Glomerular visceral epithelial cell (primary cell): Measurements from ENCODE around the gene PRSS56.
"Not testable (repeated sequence)": the region's sequence is repeated elsewhere in the genome, so short reads cannot be mapped to it uniquely, and the experiment has no call there.

ENCODE experiments used
- DNase-seq: peaks from one replicate; pipeline ENCODE4 v3.0.0-alpha.2; 2016; ENCODE audit errors: extremely low spot score

PRSS56 gene

GRCh38 chr2:232541961-232542714 lies 21.9 kb downstream of the PRSS56 start:
- no peak for DNase-seq

GRCh38 chr2:232542715-232543467 lies 22.7 kb downstream of the PRSS56 start:
- no peak for DNase-seq

GRCh38 chr2:232543491-232543890 lies 23.3 kb downstream of the PRSS56 start:
- no peak for DNase-seq

DNA sequence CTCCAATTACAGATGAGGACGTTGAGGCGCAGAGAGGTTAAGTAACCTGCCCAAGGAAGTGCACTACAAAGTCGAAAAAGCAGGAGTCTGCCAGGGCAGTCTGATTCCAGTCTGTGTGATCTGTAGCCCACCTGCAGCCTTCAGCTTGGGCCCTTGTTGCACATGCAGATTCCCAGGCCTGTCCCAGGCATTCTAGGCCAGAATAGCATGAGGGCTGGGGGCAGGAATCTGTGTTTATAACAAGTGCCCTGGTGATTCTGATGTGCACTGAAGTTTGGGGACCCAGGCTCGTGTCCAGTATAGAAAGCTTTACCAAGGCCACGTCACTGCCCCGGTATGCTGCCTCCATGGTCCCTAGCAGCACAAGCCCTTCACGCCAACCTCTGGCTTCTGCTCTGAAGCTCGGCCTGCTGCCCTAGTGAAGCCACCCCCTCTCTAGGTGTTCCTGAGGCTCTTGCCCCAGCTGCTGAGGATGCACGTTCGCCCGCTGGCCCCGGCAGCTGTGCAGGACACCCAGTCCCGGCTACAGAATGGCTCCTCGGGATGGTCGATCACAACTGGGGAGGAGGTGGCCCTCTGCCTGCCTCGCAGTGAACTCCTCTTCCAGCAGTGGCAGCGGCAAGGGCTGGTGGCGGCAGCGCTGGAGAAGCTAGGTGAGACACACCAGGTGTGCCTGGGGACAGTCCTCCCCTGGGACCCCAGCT lies 23.9 kb downstream of the PRSS56 start:
- DNase-seq = no peak

GRCh38 chr2:232544674-232545073 lies 24.5 kb downstream of the PRSS56 start:
- DNase-seq = no peak

GRCh38 chr2:232545511-232546375 lies 25.6 kb downstream of the PRSS56 start:
- DNase-seq = no peak

GRCh38 chr2:232547991-232548390 lies 27.8 kb downstream of the PRSS56 start:
- DNase-seq = no peak

DNA sequence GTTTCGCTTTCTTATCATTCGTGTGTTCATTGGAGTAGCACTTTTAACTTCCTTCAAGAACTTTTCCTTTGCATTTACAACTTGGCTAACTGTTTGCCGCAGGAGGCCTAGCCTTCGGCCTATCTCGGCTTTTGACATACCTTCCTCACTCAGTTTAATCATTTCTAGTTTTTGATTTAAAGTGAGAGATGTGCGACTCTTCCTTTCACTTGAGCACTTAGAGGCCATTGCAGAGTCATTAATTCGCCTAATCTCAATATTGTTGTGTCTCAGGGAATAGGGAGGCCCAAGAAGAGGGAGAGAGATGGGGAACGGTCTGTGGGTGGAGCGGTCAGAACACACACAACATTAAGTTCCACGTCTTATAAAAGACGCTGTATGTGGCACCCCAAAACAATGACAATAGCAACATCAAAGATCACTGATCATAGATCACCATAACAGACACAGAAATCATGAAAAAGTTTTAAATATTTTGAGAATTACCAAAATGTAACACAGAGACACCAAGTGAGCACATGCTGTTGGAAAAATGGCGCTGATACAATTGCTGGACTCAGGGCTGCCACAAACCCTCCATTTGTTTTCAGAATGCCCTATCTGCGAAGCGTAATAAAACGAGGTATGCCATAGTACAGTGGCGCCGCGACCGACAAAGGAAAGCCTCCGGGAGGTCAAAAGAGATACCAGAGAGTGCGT lies 29.6 kb downstream of the PRSS56 start:
- no peak for DNase-seq

GRCh38 chr2:232550354-232551249 lies 30.4 kb downstream of the PRSS56 start, which contains the start of the genes EIF4E2 and TIGD1:
Gene EIF4E2 (plus strand): TSS chr2:232550689. CDS start chr2:232550725, 36 bp downstream.
Gene TIGD1 (minus strand): TSS chr2:232550557. CDS start chr2:232549882, 675 bp downstream.
- peak; percentile 95 for DNase-seq

- no peak for DNase-seq
Measured at GRCh38 chr2:232551250-232551638, 31.1 kb downstream of the PRSS56 start.

DNA sequence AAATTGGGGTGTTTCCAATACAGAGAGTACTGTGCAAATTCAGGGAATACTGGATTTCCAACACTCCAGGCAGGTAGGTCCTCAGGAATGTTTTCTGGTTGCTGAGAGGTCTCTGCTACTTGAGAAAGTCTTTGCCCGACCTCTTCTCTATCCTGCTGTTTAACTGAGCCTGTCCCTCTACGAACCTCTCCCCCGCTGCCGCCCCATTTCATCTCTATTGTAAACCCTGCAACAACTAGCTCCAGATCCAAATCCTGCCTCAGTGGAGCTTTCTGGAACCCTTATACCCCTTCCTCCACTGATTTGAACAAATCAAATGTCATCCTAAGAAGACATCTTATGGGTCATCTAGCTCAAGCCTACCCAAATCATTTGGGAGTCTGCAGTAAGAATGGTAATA lies 31.6 kb downstream of the PRSS56 start:
- DNase-seq = no peak

DNA sequence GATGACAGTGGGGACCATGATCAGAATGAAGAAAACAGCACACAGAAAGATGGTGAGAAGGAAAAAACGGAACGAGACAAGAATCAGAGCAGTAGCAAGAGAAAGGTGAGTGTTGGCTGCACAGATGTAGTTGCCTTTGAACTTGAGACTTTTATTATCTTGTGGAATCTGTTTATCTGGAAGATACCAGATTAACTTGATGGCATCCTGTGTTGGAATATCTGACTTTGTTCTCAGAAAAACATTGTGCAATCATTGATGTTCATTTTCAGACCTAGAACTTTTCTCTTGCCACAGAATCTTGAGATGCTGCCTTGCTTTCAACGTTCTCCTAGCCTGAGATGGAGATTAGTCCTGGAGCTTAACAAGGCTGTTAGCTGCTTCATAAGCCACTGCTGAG lies 36.2 kb downstream of the PRSS56 start:
- no peak for DNase-seq

DNA sequence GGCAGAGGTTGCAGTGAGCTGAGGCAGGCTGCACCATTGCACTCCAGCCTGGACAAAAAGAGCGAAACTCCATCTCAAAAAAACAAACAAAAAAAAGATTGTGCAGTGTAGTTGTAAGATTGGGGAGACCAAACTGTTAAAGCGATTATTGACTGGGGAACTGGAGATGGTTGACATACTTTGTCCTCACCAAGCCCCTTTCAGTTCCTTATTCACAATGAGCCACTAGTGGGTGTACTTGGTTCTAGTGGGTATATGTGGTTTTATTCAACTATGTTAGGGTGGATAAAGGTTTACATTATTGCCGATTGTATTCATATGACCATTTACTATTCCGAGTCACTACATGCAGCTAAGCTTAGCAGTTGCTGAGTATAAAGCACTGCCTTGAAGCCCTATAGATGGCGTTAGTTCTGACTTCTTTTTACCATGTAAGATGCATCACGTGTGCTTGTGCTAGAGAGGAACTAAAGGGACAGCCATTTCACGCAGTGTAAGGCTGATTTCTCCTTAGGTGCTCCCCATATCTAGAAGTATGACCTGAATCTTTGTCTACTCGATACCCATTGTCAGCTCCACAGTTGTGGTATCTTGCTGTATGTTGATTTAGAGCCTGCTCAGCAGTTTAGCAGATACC lies 42.4 kb downstream of the PRSS56 start:
- no peak for DNase-seq

DNA sequence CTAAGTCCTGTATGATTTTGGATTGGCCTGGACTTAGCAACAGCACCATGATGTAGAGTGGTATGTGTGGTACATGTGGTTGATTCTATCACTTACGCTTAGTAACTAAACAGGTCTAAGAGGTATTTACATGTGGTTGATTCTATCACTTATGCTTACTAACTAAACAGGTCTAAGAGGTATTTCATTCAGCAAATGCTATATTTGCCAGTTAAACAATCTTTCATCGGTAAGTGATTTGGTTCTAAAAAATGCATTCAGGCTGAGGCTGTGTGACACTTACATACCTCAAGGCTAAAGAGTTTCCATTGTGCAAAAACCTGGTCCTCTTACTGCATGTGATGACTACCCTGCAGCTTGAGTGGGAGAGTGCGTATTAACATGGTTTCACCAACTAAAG lies 43.4 kb downstream of the PRSS56 start:
- DNase-seq = no peak

DNA sequence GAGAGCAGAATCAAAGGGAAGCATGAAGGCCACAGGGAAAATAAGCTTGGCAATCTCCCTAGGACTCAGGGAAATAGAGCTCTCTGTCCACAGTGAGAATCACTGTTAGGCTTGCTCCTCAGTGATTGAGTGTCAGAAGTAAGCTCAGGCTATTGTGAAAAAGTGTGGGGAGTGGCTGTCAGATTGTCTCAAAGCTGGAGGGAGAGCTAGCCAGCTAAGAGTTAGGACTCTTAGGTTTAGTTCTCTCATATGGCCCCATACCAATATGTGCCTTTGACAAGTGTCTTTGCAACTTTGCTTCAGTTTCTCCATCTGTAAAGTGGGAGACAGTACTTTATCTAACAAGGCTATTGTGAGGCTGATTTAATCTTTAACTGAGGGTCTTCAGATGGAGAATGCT lies 47.5 kb downstream of the PRSS56 start:
- DNase-seq = no peak

- peak; percentile 82 for DNase-seq
Measured at GRCh38 chr2:232568161-232568560, 48.0 kb downstream of the PRSS56 start.

DNA sequence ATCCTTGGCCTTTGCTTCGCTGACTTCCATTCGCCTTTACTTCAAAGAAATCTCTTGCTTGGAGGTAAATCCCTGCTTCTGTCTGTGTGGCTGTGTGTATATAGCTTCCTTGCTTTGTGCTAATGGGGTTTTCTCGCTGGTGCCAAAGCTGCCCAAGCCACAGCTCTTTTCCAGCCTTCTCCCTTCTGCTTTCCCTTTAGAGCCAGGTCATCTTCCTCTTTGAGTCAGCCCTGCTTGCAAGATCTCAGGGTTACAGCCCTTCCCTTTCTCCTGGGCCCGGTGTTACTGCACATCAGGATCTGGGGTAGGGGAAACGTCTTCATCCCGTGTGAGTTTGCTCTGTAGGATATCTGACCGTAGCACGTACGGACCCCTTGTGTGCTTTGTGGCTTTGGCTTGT lies 49.4 kb downstream of the PRSS56 start:
- no peak for DNase-seq

- DNase-seq = not testable (repeated sequence)
Measured at GRCh38 chr2:232570481-232570880, 50.3 kb downstream of the PRSS56 start.

DNA sequence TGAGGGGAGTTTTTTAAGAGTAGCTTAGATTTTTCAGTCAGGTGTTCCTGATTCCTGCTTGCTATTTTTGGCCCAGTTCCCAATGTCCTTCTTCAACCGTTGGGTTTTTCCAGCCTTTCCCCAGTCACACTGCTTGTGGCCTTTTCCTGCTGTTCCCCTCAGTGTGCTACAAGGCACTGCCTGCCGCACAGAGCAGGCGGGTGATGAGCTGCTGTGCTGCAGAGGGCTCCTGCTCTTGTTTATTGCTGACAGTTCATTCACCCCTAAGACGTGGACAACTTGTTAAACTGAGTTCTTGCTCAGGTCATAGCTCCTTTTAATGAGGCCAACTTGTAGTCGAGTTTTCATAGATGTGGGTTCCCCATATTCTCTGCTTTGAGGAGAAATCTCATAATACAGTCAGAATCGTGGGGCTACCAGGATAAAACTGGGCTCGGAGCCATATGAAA lies 50.9 kb downstream of the PRSS56 start:
- peak; percentile 65 for DNase-seq
